HepG2 (cell line): Measurements from ENCODE around the gene PCGF2. TPM values are rescaled to one million over a fixed set of nuclear protein-coding genes. Genes with fewer than 3 reads are reported as not detected.

Source experiments
- ARID2 ChIP-seq: sonication (generic); formaldehyde crosslinking; IDR thresholded peaks from 2 replicates; pipeline ENCODE4 v1.8.1; 2022; ENCODE audit warnings: mild to moderate bottlenecking, missing genetic modification reagents, borderline replicate concordance
- BCL6 ChIP-seq: IDR thresholded peaks from 2 replicates; pipeline ENCODE4 v1.6.1; 2016; ENCODE audit warnings: missing genetic modification reagents, missing compliant biosample characterization
- CEBPB ChIP-seq: IDR thresholded peaks from 2 replicates; pipeline ENCODE4 v1.6.1; 2011; ENCODE audit warnings: low read depth, low read length, improper control_type of control experiment, borderline replicate concordance
- E2F2 ChIP-seq: sonication (generic); formaldehyde crosslinking; IDR thresholded peaks from 2 replicates; pipeline ENCODE4 v1.4.0; 2020; ENCODE audit warnings: missing genetic modification reagents, borderline replicate concordance
- ELF1 ChIP-seq: sonication (generic); formaldehyde crosslinking; IDR thresholded peaks from 2 replicates; pipeline ENCODE4 v1.4.0; 2020; ENCODE audit warnings: missing genetic modification reagents
- ETV5 ChIP-seq: IDR thresholded peaks from 2 replicates; pipeline ENCODE4 v1.6.1; 2018; ENCODE audit warnings: missing biosample characterization, missing genetic modification reagents, inconsistent platforms, borderline replicate concordance
- ETV6 ChIP-seq: sonication (generic); formaldehyde crosslinking; conservative IDR thresholded peaks from 2 replicates; pipeline ENCODE4 v1.4.0; 2020; ENCODE audit warnings: missing genetic modification reagents
- FOXC1 ChIP-seq: sonication (generic); formaldehyde crosslinking; IDR thresholded peaks from 2 replicates; pipeline ENCODE4 v1.8.0; 2022; ENCODE audit warnings: mild to moderate bottlenecking, missing genetic modification reagents, borderline replicate concordance
- FOXK1 ChIP-seq: sonication (generic); formaldehyde crosslinking; IDR thresholded peaks from 2 replicates; pipeline ENCODE4 v1.4.0; 2020; ENCODE audit warnings: low read depth, missing genetic modification reagents, borderline replicate concordance
- HDAC1 ChIP-seq: sonication (generic); formaldehyde crosslinking; IDR thresholded peaks from 2 replicates; pipeline ENCODE4 v1.5.1; 2020; ENCODE audit warnings: mild to moderate bottlenecking, missing genetic modification reagents
- HIC2 ChIP-seq: sonication (generic); formaldehyde crosslinking; IDR thresholded peaks from 2 replicates; pipeline ENCODE4 v1.9.0; 2022; ENCODE audit warnings: low read depth, missing genetic modification reagents
- HMGA1 ChIP-seq: sonication (generic); formaldehyde crosslinking; conservative IDR thresholded peaks from 2 replicates; pipeline ENCODE4 v1.4.0; 2020; ENCODE audit warnings: missing genetic modification reagents
- KLF11 ChIP-seq: IDR thresholded peaks from 2 replicates; pipeline ENCODE4 v1.6.1; 2016; ENCODE audit warnings: missing compliant biosample characterization
- MAFG ChIP-seq: sonication (generic); formaldehyde crosslinking; IDR thresholded peaks from 2 replicates; pipeline ENCODE4 v1.5.1; 2020; ENCODE audit warnings: mild to moderate bottlenecking, missing genetic modification reagents
- MTA1 ChIP-seq: sonication (generic); formaldehyde crosslinking; IDR thresholded peaks from 2 replicates; pipeline ENCODE4 v1.4.0; 2020; ENCODE audit warnings: missing genetic modification reagents, mild to moderate bottlenecking, borderline replicate concordance
- PAWR ChIP-seq: sonication (generic); formaldehyde crosslinking; IDR thresholded peaks from 2 replicates; pipeline ENCODE4 v1.4.0; 2020; ENCODE audit warnings: missing genetic modification reagents, mild to moderate bottlenecking, borderline replicate concordance
- PAX8 ChIP-seq: sonication (generic); formaldehyde crosslinking; IDR thresholded peaks from 2 replicates; pipeline ENCODE4 v1.8.0; 2022; ENCODE audit warnings: mild to moderate bottlenecking, missing genetic modification reagents, borderline replicate concordance
- PHF21A ChIP-seq: sonication (generic); formaldehyde crosslinking; IDR thresholded peaks from 2 replicates; pipeline ENCODE4 v1.5.0; 2020; ENCODE audit warnings: mild to moderate bottlenecking, missing genetic modification reagents
- POLR2A ChIP-seq, 2 experiments: IDR thresholded peaks; 2 replicates each; pipeline ENCODE4 v1.6.1; 2011; ENCODE audit warnings: low read depth in 2 of 2, low read length in 2 of 2, mild to moderate bottlenecking in 1 of 2, moderate library complexity in 1 of 2; ENCODE audit not compliant: insufficient read depth in 1 of 2
- POLR2G ChIP-seq: fragments of 200-400 bp; formaldehyde crosslinking; IDR thresholded peaks from 2 replicates; pipeline ENCODE4 v1.6.1; 2018; ENCODE audit warnings: mild to moderate bottlenecking, low read depth, low read length, moderate library complexity
- RARA ChIP-seq: IDR thresholded peaks from 2 replicates; pipeline ENCODE4 v1.6.1; 2016; ENCODE audit warnings: missing genetic modification reagents, missing compliant biosample characterization
- SIN3B ChIP-seq: fragments of 150-350 bp; IDR thresholded peaks from 2 replicates; pipeline ENCODE4 v1.6.1; 2014; ENCODE audit warnings: low read length
- TCF7L2 ChIP-seq: IDR thresholded peaks from 2 replicates; pipeline ENCODE4 v1.6.1; 2011; ENCODE audit warnings: mild to moderate bottlenecking, low read depth, low read length, moderate library complexity
- THYN1 ChIP-seq: sonication (generic); formaldehyde crosslinking; IDR thresholded peaks from 2 replicates; pipeline ENCODE4 v1.8.1; 2023; ENCODE audit warnings: low read depth, mild to moderate bottlenecking, moderate library complexity, missing genetic modification reagents, borderline replicate concordance
- YY1 ChIP-seq: IDR thresholded peaks from 2 replicates; pipeline ENCODE4 v1.6.1; 2011; ENCODE audit warnings: low read length, low read depth, moderate library complexity, mild to moderate bottlenecking; ENCODE audit not compliant: insufficient read depth, insufficient replicate concordance
- ZBTB3 ChIP-seq: sonication (generic); formaldehyde crosslinking; IDR thresholded peaks from 2 replicates; pipeline ENCODE4 v1.4.0; 2020; ENCODE audit warnings: low read depth, mild to moderate bottlenecking, moderate library complexity, missing genetic modification reagents, borderline replicate concordance
- ZFP90 ChIP-seq: sonication (generic); formaldehyde crosslinking; IDR thresholded peaks from 2 replicates; pipeline ENCODE4 v1.8.0; 2022; ENCODE audit warnings: missing genetic modification reagents, mild to moderate bottlenecking, inconsistent platforms, borderline replicate concordance
- ZNF589 ChIP-seq: sonication (generic); formaldehyde crosslinking; conservative IDR thresholded peaks from 2 replicates; pipeline ENCODE4 v1.8.0; 2022; ENCODE audit warnings: mild to moderate bottlenecking, moderate library complexity, missing genetic modification reagents
- polyA plus RNA-seq, 8 experiments: library from polyadenylated mRNA; depleted of rRNA in 3 of 8; stranded (reverse) in 7 of 8; unstranded in 1 of 8; fragments of >200 nt; fragmentation: Illumina TruSeq in 4 of 8; extraction: Trizol in 4 of 8; gene quantifications; 2 replicates each; pipeline versions ENCODE4 v1.2.1 to v1.2.3, GENCODE V29; 2011 to 2016; ENCODE audit warnings: low read depth in 4 of 8, missing spikeins in 1 of 8, mixed read lengths in 1 of 8; ENCODE audit not compliant: insufficient read depth in 1 of 8
- total RNA-seq, 5 experiments: library from RNA; depleted of rRNA; stranded (reverse); fragments of >200 nt; fragmentation: Illumina TruSeq; extraction: Trizol; gene quantifications; 2 replicates each; pipeline ENCODE4 v1.2.3, GENCODE V29; 2016; ENCODE audit warnings: low read depth in 1 of 5

PCGF2 gene
- total and polyA plus RNA-seq, 2 of the 13 experiments (the other 11 are each of a cell fraction or from before 2014, with no cell fraction given) = 11.6 to 29.4 TPM

- 0 out of 2 replicates have a peak, but pooled peaks have one; percentile 43 for TF ChIP-seq E2F2
- TF ChIP-seq ZBTB3 = peak; percentile 90; the same call in 1 of the 2 replicates
- peak; percentile 92 for TF ChIP-seq ETV5
- TF ChIP-seq PAX8 = peak; percentile 29; the same call in 1 of the 2 replicates
- peak; percentile 95 for TF ChIP-seq CEBPB
- no peak for TF ChIP-seq PAWR
- no peak for TF ChIP-seq TCF7L2
- peak; percentile 87 for TF ChIP-seq POLR2G
- TF ChIP-seq HMGA1 = no peak
- peak; percentile 96 for TF ChIP-seq SIN3B
- peak; percentile 74; the same call in 1 of the 2 replicates for TF ChIP-seq ZNF589 (CRISPR knock-in tag)
- peak; percentile 59; the same call in 1 of the 2 replicates for TF ChIP-seq ZFP90 (CRISPR knock-in tag)
- 0 out of 2 replicates have a peak, but pooled peaks have one; percentile 73 for TF ChIP-seq ETV6 (CRISPR knock-in tag)
- peak; percentile 89; the same call in 1 of the 2 replicates for TF ChIP-seq ARID2 (CRISPR knock-in tag)
- peak; percentile 53 for TF ChIP-seq RARA (CRISPR knock-in tag)
- TF ChIP-seq ELF1 (CRISPR knock-in tag) = peak; percentile 99
- TF ChIP-seq MTA1 (CRISPR knock-in tag) = peak; percentile 31; the same call in 1 of the 2 replicates
- TF ChIP-seq FOXK1 (CRISPR knock-in tag) = peak; percentile 91
- no peak for TF ChIP-seq MAFG (CRISPR knock-in tag)
- peak; percentile 81 for TF ChIP-seq KLF11 (CRISPR knock-in tag)
- TF ChIP-seq BCL6 (CRISPR knock-in tag) = peak; percentile 42
- TF ChIP-seq PHF21A = peak; percentile 93
- TF ChIP-seq THYN1 (CRISPR knock-in tag) = no peak
- TF ChIP-seq HIC2 = no peak
- peak; percentile 70 for TF ChIP-seq FOXC1 (CRISPR knock-in tag)
- TF ChIP-seq HDAC1 (CRISPR knock-in tag) = peak; percentile 99
- peak; percentile 63 for TF ChIP-seq YY1
- TF ChIP-seq POLR2A (IDR thresholded peaks at IDR 0.05; ENCODE audit: insufficient read depth in 1 of 2, low read depth in 2 of 2, low read length in 2 of 2) = peak; percentile 77 to 82
These were observed 4.4 kb upstream of the PCGF2 start, which contains the start of gene PSMB3 (continued) for GRCh38 chr17:38752308-38753070.
